Measurements from ENCODE around the gene CEL. TPM values are rescaled to one million over a fixed set of nuclear protein-coding genes. Genes with fewer than 3 reads are reported as not detected.

The CEL gene
- total and polyA plus RNA-seq, 2 donors from 2014 or later = 1.0 to 16.7 TPM

DNA sequence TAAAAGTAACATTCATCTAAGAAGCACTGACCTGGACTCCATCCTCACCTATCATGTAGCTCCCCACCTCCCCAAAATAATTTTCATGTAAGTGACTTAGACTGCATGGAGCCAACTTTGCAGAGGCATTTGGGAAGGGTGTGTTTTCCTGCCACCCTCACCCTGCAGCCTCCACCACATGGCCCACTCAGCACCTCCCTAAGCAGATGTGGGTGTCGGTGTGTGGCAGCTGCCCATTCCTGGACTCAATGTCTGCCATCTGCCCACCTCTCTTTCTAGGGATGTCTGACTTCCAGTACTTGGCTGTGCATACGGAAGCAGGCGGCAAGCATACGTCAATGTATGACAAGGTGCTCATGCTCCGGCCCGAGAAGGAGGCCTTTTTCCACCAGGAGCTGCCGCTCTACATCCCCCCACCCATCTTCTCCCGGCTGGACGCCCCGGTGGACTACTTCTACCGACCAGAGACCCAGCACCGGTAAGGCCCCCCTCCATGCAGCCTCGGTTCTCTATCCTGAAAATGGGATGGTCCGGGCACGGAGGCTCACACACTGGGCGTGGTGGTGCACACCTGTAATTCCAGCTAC, 18.2 kb upstream of the CEL start:
- Histone ChIP-seq H3K36me3 (ENCODE audit: control insufficient read depth in 2 of 3, insufficient read depth in 3 of 3, low read length in 3 of 3) (peaks cover 0 to 35% (median 26%) of the 10 kb centered on the region in 3 donors), H3K27ac (ENCODE audit: low read depth in 2 of 2, low read length in 2 of 2) (no peak overlapping the region), H3K9me3 (ENCODE audit: control insufficient read depth in 2 of 3, insufficient read depth in 1 of 3, low read length in 3 of 3) (no peaks in the 10 kb centered on the region), H3K27me3 (ENCODE audit: control insufficient read depth, insufficient read depth, low read length) (no peaks in the 10 kb centered on the region), H3K4me3 (ENCODE audit: low read length in 3 of 3) (no peak overlapping the region), H3K4me1 (ENCODE audit: control insufficient read depth in 2 of 3, insufficient read depth in 2 of 3, low read depth in 1 of 3, low read length in 3 of 3) (no peaks in the 10 kb centered on the region), H3K9ac (ENCODE audit: low read length in 3 of 3) (no peak overlapping the region)
- TF ChIP-seq, protein P1, sequence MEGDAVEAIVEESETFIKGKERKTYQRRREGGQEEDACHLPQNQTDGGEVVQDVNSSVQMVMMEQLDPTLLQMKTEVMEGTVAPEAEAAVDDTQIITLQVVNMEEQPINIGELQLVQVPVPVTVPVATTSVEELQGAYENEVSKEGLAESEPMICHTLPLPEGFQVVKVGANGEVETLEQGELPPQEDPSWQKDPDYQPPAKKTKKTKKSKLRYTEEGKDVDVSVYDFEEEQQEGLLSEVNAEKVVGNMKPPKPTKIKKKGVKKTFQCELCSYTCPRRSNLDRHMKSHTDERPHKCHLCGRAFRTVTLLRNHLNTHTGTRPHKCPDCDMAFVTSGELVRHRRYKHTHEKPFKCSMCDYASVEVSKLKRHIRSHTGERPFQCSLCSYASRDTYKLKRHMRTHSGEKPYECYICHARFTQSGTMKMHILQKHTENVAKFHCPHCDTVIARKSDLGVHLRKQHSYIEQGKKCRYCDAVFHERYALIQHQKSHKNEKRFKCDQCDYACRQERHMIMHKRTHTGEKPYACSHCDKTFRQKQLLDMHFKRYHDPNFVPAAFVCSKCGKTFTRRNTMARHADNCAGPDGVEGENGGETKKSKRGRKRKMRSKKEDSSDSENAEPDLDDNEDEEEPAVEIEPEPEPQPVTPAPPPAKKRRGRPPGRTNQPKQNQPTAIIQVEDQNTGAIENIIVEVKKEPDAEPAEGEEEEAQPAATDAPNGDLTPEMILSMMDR (IDR thresholded peaks at IDR 0.05; ENCODE audit: borderline replicate concordance, extremely low read depth, insufficient read depth) = no peak
- DNase-seq = no peak
- intact Hi-C loops (cut with DNase I) = no loop called here
- no peak for FAIRE-seq

DNA sequence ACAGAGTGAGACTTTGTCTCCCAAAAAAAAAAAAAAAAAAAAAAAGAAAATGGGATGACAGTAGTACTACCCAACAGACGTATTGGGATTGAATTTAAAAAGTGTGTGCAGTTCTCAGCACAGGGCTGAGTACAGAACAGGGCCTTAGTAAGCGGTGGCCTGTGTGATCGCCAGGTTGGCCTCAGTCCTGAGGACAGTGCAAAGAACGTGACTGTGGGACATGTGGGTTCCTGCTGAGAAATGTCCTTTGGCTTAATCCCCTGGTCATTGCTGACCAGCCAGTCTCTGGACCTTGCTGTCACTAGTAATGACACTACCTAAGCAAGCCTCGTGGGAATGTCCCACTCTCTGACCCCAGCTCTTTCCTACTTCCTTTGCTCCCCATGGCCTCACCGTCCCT, 17.7 kb upstream of the CEL start:
- TF ChIP-seq, protein P1 (IDR thresholded peaks at IDR 0.05; ENCODE audit: borderline replicate concordance, extremely low read depth, insufficient read depth) = no peak
- FAIRE-seq = no peak
- Histone ChIP-seq H3K9ac (ENCODE audit: low read length in 3 of 3) (no peak overlapping the region), H3K4me1 (ENCODE audit: control insufficient read depth in 2 of 3, insufficient read depth in 2 of 3, low read depth in 1 of 3, low read length in 3 of 3) (no peaks in the 10 kb centered on the region), H3K9me3 (ENCODE audit: control insufficient read depth in 2 of 3, insufficient read depth in 1 of 3, low read length in 3 of 3) (no peaks in the 10 kb centered on the region), H3K4me3 (ENCODE audit: low read length in 3 of 3) (no peak overlapping the region), H3K27me3 (ENCODE audit: control insufficient read depth, insufficient read depth, low read length) (no peaks in the 10 kb centered on the region), H3K36me3 (ENCODE audit: control insufficient read depth in 2 of 3, insufficient read depth in 3 of 3, low read length in 3 of 3) (peaks cover 0 to 39% (median 26%) of the 10 kb centered on the region in 3 donors), H3K27ac (ENCODE audit: low read depth in 2 of 2, low read length in 2 of 2) (no peak overlapping the region)
- no peak for DNase-seq
- intact Hi-C loops (cut with DNase I) = no loop called here

DNA sequence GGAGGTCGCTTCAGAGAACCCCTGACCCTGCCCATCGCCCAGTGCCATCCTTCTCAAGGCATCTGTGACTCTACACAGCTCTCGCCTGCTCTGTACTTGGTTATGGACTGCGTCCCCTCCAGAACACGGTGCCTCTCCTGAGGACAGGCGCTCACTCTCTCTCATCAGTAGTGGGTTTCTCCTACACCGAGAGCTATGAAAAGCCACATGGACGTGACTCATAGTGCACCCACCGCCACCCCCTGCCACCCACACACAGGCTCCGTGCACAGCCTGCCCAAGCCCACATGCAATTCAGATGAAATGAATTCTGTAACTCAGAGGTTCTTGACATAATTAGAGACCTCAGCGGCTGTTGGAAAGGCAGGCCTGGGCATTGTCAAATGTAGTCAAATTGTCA, 17.1 kb upstream of the CEL start:
- H3K9me3 ChIP-seq (ENCODE audit: control insufficient read depth in 2 of 3, insufficient read depth in 1 of 3, low read length in 3 of 3) = no peaks in the 10 kb centered on the region
- H3K27ac ChIP-seq (ENCODE audit: low read depth in 2 of 2, low read length in 2 of 2) = no peak overlapping the region
- DNase-seq = no peak
- H3K4me1 ChIP-seq (ENCODE audit: control insufficient read depth in 2 of 3, insufficient read depth in 2 of 3, low read depth in 1 of 3, low read length in 3 of 3) = no peaks in the 10 kb centered on the region
- intact Hi-C loops (cut with DNase I) = no loop called here
- peaks cover 0 to 39% (median 26%) of the 10 kb centered on the region in 3 donors for H3K36me3 ChIP-seq (ENCODE audit: control insufficient read depth in 2 of 3, insufficient read depth in 3 of 3, low read length in 3 of 3)
- H3K27me3 ChIP-seq (ENCODE audit: control insufficient read depth, insufficient read depth, low read length) = no peaks in the 10 kb centered on the region
- H3K4me3 ChIP-seq (ENCODE audit: low read length in 3 of 3) = no peak overlapping the region
- TF ChIP-seq, protein P1 (IDR thresholded peaks at IDR 0.05; ENCODE audit: borderline replicate concordance, extremely low read depth, insufficient read depth) = no peak
- no peak overlapping the region for H3K9ac ChIP-seq (ENCODE audit: low read length in 3 of 3)
- FAIRE-seq = no peak

DNA sequence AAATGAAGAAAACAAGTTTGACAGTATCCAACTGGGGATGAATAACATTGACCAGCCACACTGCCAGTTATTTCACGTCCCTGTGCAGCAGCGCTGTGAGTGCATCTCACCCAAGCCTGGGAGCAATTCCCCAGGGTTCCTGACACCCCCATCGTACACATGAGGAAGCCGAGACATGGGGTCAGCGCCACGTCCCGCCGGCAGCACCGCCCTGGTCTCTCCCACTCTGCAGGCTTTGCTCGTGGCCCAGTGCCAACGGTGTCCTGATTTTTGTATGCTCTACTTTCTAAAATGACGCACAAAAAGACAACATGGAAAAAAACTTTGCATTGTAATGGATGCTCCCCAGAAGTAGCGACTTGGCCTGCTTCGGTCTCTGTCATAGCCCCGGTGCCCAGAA, 16.6 kb upstream of the CEL start:
- Histone ChIP-seq H3K4me1 (ENCODE audit: control insufficient read depth in 2 of 3, insufficient read depth in 2 of 3, low read depth in 1 of 3, low read length in 3 of 3) (no peaks in the 10 kb centered on the region), H3K9ac (ENCODE audit: low read length in 3 of 3) (no peak overlapping the region), H3K27me3 (ENCODE audit: control insufficient read depth, insufficient read depth, low read length) (no peaks in the 10 kb centered on the region), H3K27ac (ENCODE audit: low read depth in 2 of 2, low read length in 2 of 2) (no peak overlapping the region), H3K9me3 (ENCODE audit: control insufficient read depth in 2 of 3, insufficient read depth in 1 of 3, low read length in 3 of 3) (no peaks in the 10 kb centered on the region), H3K36me3 (ENCODE audit: control insufficient read depth in 2 of 3, insufficient read depth in 3 of 3, low read length in 3 of 3) (peaks cover 0 to 39% (median 30%) of the 10 kb centered on the region in 3 donors), H3K4me3 (ENCODE audit: low read length in 3 of 3) (no peak overlapping the region)
- intact Hi-C loops (cut with DNase I) = no loop called here
- FAIRE-seq = no peak
- TF ChIP-seq, protein P1 (IDR thresholded peaks at IDR 0.05; ENCODE audit: borderline replicate concordance, extremely low read depth, insufficient read depth) = no peak
- DNase-seq = no peak
